GM19438 (cell line): ENCODE data around the gene CDNF.
"Not testable (repeated sequence)": the region's sequence is repeated elsewhere in the genome, so short reads cannot be mapped to it uniquely, and the experiment has no call there.

ENCODE experiments used
- ATAC-seq: cut with Tn5 transposase; IDR thresholded peaks from one replicate; pipeline ENCODE4 v1.9.1; 2021; ENCODE audit warnings: low read depth; ENCODE audit not compliant: unreplicated experiment

The CDNF gene

GRCh38 chr10:14840178-14840577 is 2.3 kb upstream of the CDNF start:
- no peak for ATAC-seq

- ATAC-seq = no peak
Observed at GRCh38 chr10:14839305-14839695, 1.5 kb upstream of the CDNF start.

GRCh38 chr10:14838582-14839304 is 906 bp upstream of the CDNF start:
- peak; percentile 21 for ATAC-seq

GRCh38 chr10:14837003-14837756 is 657 bp downstream of the CDNF start:
- ATAC-seq = no peak

- ATAC-seq = no peak
Observed at GRCh38 chr10:14836208-14836607, 1.6 kb downstream of the CDNF start.

GRCh38 chr10:14833106-14833505 is 4.7 kb downstream of the CDNF start:
- no peak for ATAC-seq

GRCh38 chr10:14826076-14826829 is 11.6 kb downstream of the CDNF start:
- ATAC-seq = no peak

- ATAC-seq = no peak
Observed at GRCh38 chr10:14823966-14824365, 13.9 kb downstream of the CDNF start.

- ATAC-seq = no peak
Observed at GRCh38 chr10:14822879-14823755, 14.7 kb downstream of the CDNF start.

- no peak for ATAC-seq
Observed at GRCh38 chr10:14821635-14822375, 16.0 kb downstream of the CDNF start.

- no peak for ATAC-seq
Observed at GRCh38 chr10:14820775-14821154, 17.1 kb downstream of the CDNF start.

- no peak for ATAC-seq
Observed at GRCh38 chr10:14820010-14820774, 17.6 kb downstream of the CDNF start.

GRCh38 chr10:14816717-14817116 is 21.1 kb downstream of the CDNF start:
- ATAC-seq = not testable (repeated sequence)

GRCh38 chr10:14815681-14816080 is 22.2 kb downstream of the CDNF start:
- no peak for ATAC-seq

GRCh38 chr10:14812271-14812670 is 25.6 kb downstream of the CDNF start:
- ATAC-seq = no peak

- ATAC-seq = no peak
Observed at GRCh38 chr10:14810969-14811953, 26.6 kb downstream of the CDNF start.

- ATAC-seq = no peak
Observed at GRCh38 chr10:14806318-14806717, 31.5 kb downstream of the CDNF start.

- no peak for ATAC-seq
Observed at GRCh38 chr10:14803827-14804226, 34.0 kb downstream of the CDNF start.
